HCT116 (cell line): ENCODE measurements around the gene ZFP36L2. TPM values are rescaled to one million over a fixed set of nuclear protein-coding genes. Genes with fewer than 3 reads are reported as not detected.

ENCODE experiments used
- ATAC-seq: fragments of 200-7000 bp; cut with Tn5 transposase; 2 replicates; pipeline ENCODE4 v1.9.1; 2020; ENCODE audit warnings: mild to moderate bottlenecking, moderate library complexity
- BruUV-seq: library from RNA; stranded (reverse); fragments of 400-500 nt; replicated peaks from 2 replicates; lab custom pipeline; 2021; lab: Mats Ljungman, UMichigan
- CTCF ChIA-PET: fragments of 300-600 bp; sonication (Branson Sonifier 250); formaldehyde crosslinking; loops from one replicate; lab custom pipeline; 2021; ENCODE audit warnings: antibody characterized with exemption; lab: Charles Lee
- POLR2A ChIA-PET: fragments of 300-600, 350-600 bp; sonication (Branson Sonifier 250); formaldehyde crosslinking; loops from one replicate; lab custom pipeline; 2021; ENCODE audit warnings: antibody characterized with exemption; lab: Charles Lee
- RAD21 ChIA-PET, 2 experiments: fragments of 300-600 bp; sonication (Branson Sonifier 250); formaldehyde crosslinking; loops; one replicate each; lab custom pipeline; 2023; ENCODE audit warnings: low total read pairs in 2 of 2; ENCODE audit not compliant: uncharacterized antibody in 2 of 2, unreplicated experiment in 2 of 2, low non-redundant PET in 1 of 2; lab: Charles Lee
- DNase-seq: peaks from one replicate; pipeline ENCODE4 v3.0.0-alpha.2; 2010; ENCODE audit warnings: low read depth, low spot score
- H2AFZ ChIP-seq: fragments of 200-600 bp; shearing (Covaris generic), sonication (generic); 2 replicates; pipeline ENCODE4 v1.6.1; 2017; ENCODE audit warnings: low read depth, mixed run types, mixed read lengths, antibody characterized with exemption, low read length; ENCODE audit not compliant: poor library complexity, severe bottlenecking
- H3K27ac ChIP-seq: 2 replicates; pipeline ENCODE4 v1.5.1; 2012; ENCODE audit warnings: low read depth, low read length
- H3K27me3 ChIP-seq: fragments of 200-600 bp; sonication (generic); 2 replicates; pipeline ENCODE4 v1.6.1; 2016; ENCODE audit warnings: mixed run types, low read length, mixed read lengths; ENCODE audit not compliant: insufficient read depth
- H3K36me3 ChIP-seq, 2 experiments: fragments of 200-500 bp in 1 of 2; fragments of 200-600 bp in 1 of 2; sonication (Bioruptor generic) in 1 of 2; sonication (generic) in 1 of 2; 2 replicates each; pipeline versions ENCODE4 v1.5.1 to v1.6.1; 2014 to 2016; ENCODE audit warnings: low read length in 2 of 2, inconsistent platforms in 1 of 2, mixed read lengths in 1 of 2, mixed run types in 1 of 2; ENCODE audit not compliant: insufficient read depth in 2 of 2, control insufficient read depth in 1 of 2
- H3K4me1 ChIP-seq, 2 experiments: fragments of 200-600 bp in 1 of 2; sonication (generic) in 1 of 2; 2 replicates each; pipeline versions ENCODE4 v1.5.1 to v1.6.1; 2012 to 2017; ENCODE audit warnings: low read length in 2 of 2, inconsistent platforms in 1 of 2, mild to moderate bottlenecking in 1 of 2, mixed read lengths in 1 of 2, mixed run types in 1 of 2, moderate library complexity in 1 of 2; ENCODE audit not compliant: insufficient read depth in 2 of 2, control insufficient read depth in 1 of 2
- H3K4me2 ChIP-seq: fragments of 200-600 bp; sonication (generic); 2 replicates; pipeline ENCODE4 v1.6.1; 2017; ENCODE audit warnings: mixed run types, low read length, mixed read lengths
- H3K4me3 ChIP-seq, 2 experiments: fragments of 200-600 bp in 1 of 2; sonication (generic) in 1 of 2; replicated peaks in 1 of 2; 2 replicates each; pipeline ENCODE4 v1.5.1; 2011 to 2016; ENCODE audit warnings: low read length in 2 of 2, control low read depth in 1 of 2, low read depth in 1 of 2, mild to moderate bottlenecking in 1 of 2, mixed read lengths in 1 of 2, mixed run types in 1 of 2
- H3K79me2 ChIP-seq: fragments of 200-600 bp; sonication (generic); 2 replicates; pipeline ENCODE4 v1.6.1; 2017; ENCODE audit warnings: mild to moderate bottlenecking, mixed run types, low read length, moderate library complexity, mixed read lengths; ENCODE audit not compliant: insufficient read depth
- H3K9ac ChIP-seq: fragments of 200-600 bp; sonication (generic); 2 replicates; pipeline ENCODE4 v1.6.1; 2016; ENCODE audit warnings: low read length, mixed read lengths
- H3K9me2 ChIP-seq: fragments of 200-600 bp; sonication (generic), shearing (Covaris generic); 2 replicates; pipeline ENCODE4 v1.6.1; 2017; ENCODE audit warnings: mixed run types, mild to moderate bottlenecking, moderate library complexity; ENCODE audit not compliant: insufficient read depth
- H3K9me3 ChIP-seq, 2 experiments: fragments of 200-500 bp in 1 of 2; fragments of 200-600 bp in 1 of 2; sonication (Bioruptor generic) in 1 of 2; sonication (generic) in 1 of 2; 2 replicates each; pipeline ENCODE4 v1.6.1; 2014 to 2017; ENCODE audit warnings: low read length in 2 of 2, mixed read lengths in 2 of 2, inconsistent platforms in 1 of 2, low read depth in 1 of 2, mild to moderate bottlenecking in 1 of 2, mixed run types in 1 of 2, moderate library complexity in 1 of 2; ENCODE audit not compliant: control insufficient read depth in 1 of 2, insufficient read depth in 1 of 2
- H4K20me1 ChIP-seq: fragments of 200-600 bp; sonication (generic), shearing (Covaris generic); 2 replicates; pipeline ENCODE4 v1.6.1; 2017; ENCODE audit warnings: mixed run types, mild to moderate bottlenecking, moderate library complexity; ENCODE audit not compliant: insufficient read depth
- CEBPB ChIP-seq: IDR thresholded peaks from 2 replicates; pipeline ENCODE4 v1.6.1; 2012; ENCODE audit warnings: low read depth
- EZH2phosphoT487 ChIP-seq: fragments of 200-600 bp; IDR thresholded peaks from 2 replicates; pipeline ENCODE4 v1.6.1; 2018; ENCODE audit warnings: antibody characterized with exemption, borderline replicate concordance
- MAX ChIP-seq: IDR thresholded peaks from 2 replicates; pipeline ENCODE4 v1.6.1; 2012
- RAD21 ChIP-seq: IDR thresholded peaks from 2 replicates; pipeline ENCODE4 v1.6.1; 2012; ENCODE audit warnings: low read depth, mild to moderate bottlenecking
- SIN3A ChIP-seq: IDR thresholded peaks from 2 replicates; pipeline ENCODE4 v1.6.1; 2012; ENCODE audit warnings: low read depth
- SP1 ChIP-seq: IDR thresholded peaks from 2 replicates; pipeline ENCODE4 v1.6.1; 2012; ENCODE audit warnings: low read depth
- TCF7L2 ChIP-seq: IDR thresholded peaks from 2 replicates; pipeline ENCODE4 v1.7.0; 2011; ENCODE audit warnings: borderline replicate concordance, inconsistent platforms; ENCODE audit not compliant: insufficient read depth, insufficient read length; ENCODE audit errors: extremely low read depth
- YY1 ChIP-seq: IDR thresholded peaks from 2 replicates; pipeline ENCODE4 v1.6.1; 2011; ENCODE audit warnings: low read length, low read depth, moderate library complexity, mild to moderate bottlenecking; ENCODE audit not compliant: insufficient replicate concordance; ENCODE audit errors: extremely low read depth
- ZBTB33 ChIP-seq: IDR thresholded peaks from 2 replicates; pipeline ENCODE4 v1.6.1; 2011; ENCODE audit warnings: mild to moderate bottlenecking, low read length, moderate library complexity; ENCODE audit not compliant: insufficient replicate concordance; ENCODE audit errors: extremely low read depth
- ZNF274 ChIP-seq: fragments of 200-500 bp; sonication (Bioruptor generic); IDR thresholded peaks from 2 replicates; pipeline ENCODE4 v1.6.1; 2014; ENCODE audit warnings: mild to moderate bottlenecking, low read depth, low read length, inconsistent platforms
- intact Hi-C: fragments of 100-400 bp; cut with micrococcal nuclease; formaldehyde crosslinking; loops from 2 replicates; pipeline ENCODE4 v1.10.0; 2022
- total RNA-seq: library from RNA; stranded (reverse); gene quantifications from one replicate; pipeline ENCODE4 v1.2.1, GENCODE V29; 2021; ENCODE audit not compliant: unreplicated experiment
- TF ChIP-seq, protein P1 (sequence below), 3 experiments: fragments of 200-600 bp in 1 of 3; sonication (generic) in 1 of 3; IDR thresholded peaks in 2 of 3; conservative IDR thresholded peaks in 1 of 3; 2 replicates each; pipeline ENCODE4 v1.5.1; 2012 to 2017; ENCODE audit warnings: low read depth in 2 of 3, low read length in 2 of 3, antibody characterized with exemption in 1 of 3, borderline replicate concordance in 1 of 3, control low read depth in 1 of 3, mild to moderate bottlenecking in 1 of 3, mixed read lengths in 1 of 3, mixed run types in 1 of 3, moderate library complexity in 1 of 3; ENCODE audit not compliant: insufficient read depth in 1 of 3

Gene ZFP36L2
- total RNA-seq, 1 experiment from 2014 or later: 30.3 TPM

DNA sequence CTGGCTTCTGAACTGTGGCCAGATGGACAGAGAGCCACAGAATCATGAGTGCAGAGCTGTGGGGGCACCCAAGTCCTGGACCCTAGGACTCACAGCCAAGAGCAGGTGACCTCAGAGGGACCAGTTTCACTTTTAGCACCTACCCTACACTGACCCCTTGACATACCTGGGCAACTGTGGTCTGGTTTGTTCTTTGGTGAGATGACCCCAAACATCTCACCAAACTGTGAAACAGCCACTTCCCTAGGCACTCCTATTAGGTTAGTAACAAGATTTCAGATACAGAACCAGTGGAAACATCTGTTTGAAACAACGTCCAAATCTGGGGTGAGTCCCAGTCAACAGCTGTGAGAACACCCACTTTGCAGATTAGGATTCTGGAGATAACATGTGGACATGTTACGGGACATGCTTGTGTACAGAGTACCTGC is 1.9 kb upstream of the ZFP36L2 start:
- Histone ChIP-seq H3K79me2 (peaks cover 26% of the 10 kb centered on the region), H3K4me1 (peaks cover 28 to 31% of the 10 kb centered on the region in 2 experiments), H3K9me2 (no peaks in the 10 kb centered on the region), H3K36me3 (peaks cover 6 to 14% of the 10 kb centered on the region in 2 experiments; a peak in 3 of 4 replicates), H3K9ac (peak overlapping the region; percentile 96), H3K4me3 (peak overlapping the region in 1 of 2 experiments; percentile 84; a peak in 1 of 4 replicates), H2AFZ (no peak overlapping the region), H3K9me3 (no peaks in the 10 kb centered on the region), H4K20me1 (no peaks in the 10 kb centered on the region), H3K4me2 (peak overlapping the region; percentile 92), H3K27me3 (no peaks in the 10 kb centered on the region)
- ATAC-seq (no peak), DNase-seq (no peak)
- intact Hi-C loops: loop anchor here (2.0 to 5.0 kb wide), 4 partner anchors 51 to 314 kb away; no protein-coding TSS in a partner anchor
- CTCF ChIA-PET: interaction anchor here (0.6 to 4.1 kb wide), 18 partner anchors 12 to 310 kb away, joined by 3 to 35 read pairs (median 4); no protein-coding TSS in a partner anchor
- TSS peak; percentile 43 for BruUV-seq
- RAD21 ChIA-PET: interaction anchor here (1.1 to 1.6 kb wide), 3 partner anchors 97 to 253 kb away, joined by 4 to 7 read pairs (median 5); no protein-coding TSS in a partner anchor
- TF ChIP-seq TCF7L2: no peak
- TF ChIP-seq YY1: no peak
- no peak for TF ChIP-seq ZBTB33
- no peak for TF ChIP-seq RAD21
- TF ChIP-seq SP1: no peak
- no peak for TF ChIP-seq MAX
- no peak for TF ChIP-seq ZNF274
- no peak for TF ChIP-seq SIN3A
- TF ChIP-seq EZH2phosphoT487: no peak
- TF ChIP-seq, protein P1, sequence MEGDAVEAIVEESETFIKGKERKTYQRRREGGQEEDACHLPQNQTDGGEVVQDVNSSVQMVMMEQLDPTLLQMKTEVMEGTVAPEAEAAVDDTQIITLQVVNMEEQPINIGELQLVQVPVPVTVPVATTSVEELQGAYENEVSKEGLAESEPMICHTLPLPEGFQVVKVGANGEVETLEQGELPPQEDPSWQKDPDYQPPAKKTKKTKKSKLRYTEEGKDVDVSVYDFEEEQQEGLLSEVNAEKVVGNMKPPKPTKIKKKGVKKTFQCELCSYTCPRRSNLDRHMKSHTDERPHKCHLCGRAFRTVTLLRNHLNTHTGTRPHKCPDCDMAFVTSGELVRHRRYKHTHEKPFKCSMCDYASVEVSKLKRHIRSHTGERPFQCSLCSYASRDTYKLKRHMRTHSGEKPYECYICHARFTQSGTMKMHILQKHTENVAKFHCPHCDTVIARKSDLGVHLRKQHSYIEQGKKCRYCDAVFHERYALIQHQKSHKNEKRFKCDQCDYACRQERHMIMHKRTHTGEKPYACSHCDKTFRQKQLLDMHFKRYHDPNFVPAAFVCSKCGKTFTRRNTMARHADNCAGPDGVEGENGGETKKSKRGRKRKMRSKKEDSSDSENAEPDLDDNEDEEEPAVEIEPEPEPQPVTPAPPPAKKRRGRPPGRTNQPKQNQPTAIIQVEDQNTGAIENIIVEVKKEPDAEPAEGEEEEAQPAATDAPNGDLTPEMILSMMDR (IDR thresholded peaks at IDR 0.05 in 2 of 3, conservative IDR thresholded peaks at IDR 0.05 in 1 of 3; ENCODE audit: borderline replicate concordance in 1 of 3, insufficient read depth in 1 of 3, low read depth in 2 of 3, low read length in 2 of 3): no peak
- no peak for TF ChIP-seq CEBPB
- TF ChIP-seq, all 23 proteins: peak for 0
- H3K27ac ChIP-seq: peak overlapping the region; percentile 93
- POLR2A ChIA-PET: interaction anchor here (0.8 to 1.1 kb wide), 2 partner anchors 97 to 256 kb away, joined by 3 to 4 read pairs; no protein-coding TSS in a partner anchor
